Fibroblast of upper back skin (primary cell): ENCODE measurements around the gene ACAP3.

Source experiments
- DNase-seq: peaks from one replicate; pipeline ENCODE4 v3.0.0-alpha.2; 2013

The ACAP3 gene

GRCh38 chr1:1242461-1243265 lies 65.1 kb downstream of the ACAP3 start:
- no peak for DNase-seq
